ENCODE measurements around the gene GCM1.

DNA sequence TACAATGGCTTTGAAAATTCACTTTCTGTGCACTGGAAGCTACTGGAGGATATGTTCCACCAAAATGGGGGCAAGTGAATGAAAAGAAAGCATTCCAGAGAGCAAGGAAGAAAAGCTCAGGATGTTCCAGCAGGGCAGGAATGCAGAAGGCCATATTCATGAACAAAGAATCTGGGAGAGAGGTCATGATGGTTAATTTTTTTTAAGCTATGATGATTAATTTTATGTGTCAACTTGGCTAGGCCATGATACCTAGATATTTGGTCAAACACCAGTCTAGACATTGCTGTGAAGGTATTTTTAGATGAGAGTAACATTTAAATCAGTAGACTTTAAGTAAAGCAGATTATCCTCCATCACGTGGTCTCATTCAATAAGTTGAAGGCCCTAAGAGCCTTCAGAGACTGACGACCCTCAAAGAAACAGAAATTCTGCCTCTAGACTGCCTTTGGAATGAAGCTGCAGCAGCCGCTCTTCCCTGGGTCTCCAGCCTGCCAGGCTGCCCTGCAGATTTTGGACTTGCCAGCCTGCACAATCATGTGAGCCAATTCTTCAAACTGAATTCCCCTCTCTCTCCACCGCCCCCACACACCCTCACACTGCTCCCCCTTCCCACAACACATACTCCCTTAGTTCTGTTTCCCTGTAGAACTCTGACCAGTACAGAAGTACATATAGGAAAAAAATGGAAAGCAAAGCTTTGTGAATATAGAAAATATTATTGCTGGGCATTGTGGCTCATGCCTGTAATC, 20.1 kb upstream of the GCM1 start:
- TF ChIP-seq, protein P1, sequence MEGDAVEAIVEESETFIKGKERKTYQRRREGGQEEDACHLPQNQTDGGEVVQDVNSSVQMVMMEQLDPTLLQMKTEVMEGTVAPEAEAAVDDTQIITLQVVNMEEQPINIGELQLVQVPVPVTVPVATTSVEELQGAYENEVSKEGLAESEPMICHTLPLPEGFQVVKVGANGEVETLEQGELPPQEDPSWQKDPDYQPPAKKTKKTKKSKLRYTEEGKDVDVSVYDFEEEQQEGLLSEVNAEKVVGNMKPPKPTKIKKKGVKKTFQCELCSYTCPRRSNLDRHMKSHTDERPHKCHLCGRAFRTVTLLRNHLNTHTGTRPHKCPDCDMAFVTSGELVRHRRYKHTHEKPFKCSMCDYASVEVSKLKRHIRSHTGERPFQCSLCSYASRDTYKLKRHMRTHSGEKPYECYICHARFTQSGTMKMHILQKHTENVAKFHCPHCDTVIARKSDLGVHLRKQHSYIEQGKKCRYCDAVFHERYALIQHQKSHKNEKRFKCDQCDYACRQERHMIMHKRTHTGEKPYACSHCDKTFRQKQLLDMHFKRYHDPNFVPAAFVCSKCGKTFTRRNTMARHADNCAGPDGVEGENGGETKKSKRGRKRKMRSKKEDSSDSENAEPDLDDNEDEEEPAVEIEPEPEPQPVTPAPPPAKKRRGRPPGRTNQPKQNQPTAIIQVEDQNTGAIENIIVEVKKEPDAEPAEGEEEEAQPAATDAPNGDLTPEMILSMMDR (IDR thresholded peaks at IDR 0.05; ENCODE audit: poor library complexity), result no peak
- TF ChIP-seq EZH2phosphoT487 (IDR thresholded peaks at IDR 0.05; ENCODE audit: low read depth, severe bottlenecking, unreplicated experiment) (no peak), EZH2 (IDR thresholded peaks at IDR 0.05; ENCODE audit: borderline replicate concordance) (no peak)
